ENCODE data around the gene MFAP1.
A peak's percentile ranks its signal among the peaks of the same experiment; 100 is the strongest.
"Not testable (repeated sequence)": the region's sequence is repeated elsewhere in the genome, so short reads cannot be mapped to it uniquely, and the experiment has no call there.

Gene MFAP1, protein sequence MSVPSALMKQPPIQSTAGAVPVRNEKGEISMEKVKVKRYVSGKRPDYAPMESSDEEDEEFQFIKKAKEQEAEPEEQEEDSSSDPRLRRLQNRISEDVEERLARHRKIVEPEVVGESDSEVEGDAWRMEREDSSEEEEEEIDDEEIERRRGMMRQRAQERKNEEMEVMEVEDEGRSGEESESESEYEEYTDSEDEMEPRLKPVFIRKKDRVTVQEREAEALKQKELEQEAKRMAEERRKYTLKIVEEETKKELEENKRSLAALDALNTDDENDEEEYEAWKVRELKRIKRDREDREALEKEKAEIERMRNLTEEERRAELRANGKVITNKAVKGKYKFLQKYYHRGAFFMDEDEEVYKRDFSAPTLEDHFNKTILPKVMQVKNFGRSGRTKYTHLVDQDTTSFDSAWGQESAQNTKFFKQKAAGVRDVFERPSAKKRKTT

GRCh38 chr15:43824302-43825246, at the start of gene MFAP1:
MFAP1 (minus strand) TSS chr15:43824690; CDS start chr15:43824569, 121 bp downstream.
- peak; percentile 83 to 87 for ATAC-seq

DNA sequence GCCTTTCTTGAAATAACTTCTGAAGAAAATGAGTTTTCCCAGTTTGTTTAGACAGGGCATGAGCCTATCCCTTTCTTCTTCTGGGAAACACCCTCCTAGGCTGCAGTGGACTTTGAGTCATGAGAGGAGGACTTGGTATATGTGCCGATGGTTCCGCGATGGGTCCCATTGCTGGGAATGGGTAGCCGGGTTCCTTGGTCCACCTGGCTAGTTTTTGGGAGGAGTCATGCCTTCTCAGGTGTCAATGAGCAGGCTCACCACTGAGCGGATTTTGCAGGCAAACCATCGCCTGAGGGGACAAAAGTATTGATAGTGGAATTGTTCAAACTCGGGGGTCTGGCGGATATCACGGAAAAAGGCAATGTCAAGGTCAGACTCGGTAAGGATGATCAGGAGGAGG, 49.2 kb upstream of the MFAP1 start:
- ATAC-seq: no peak

DNA sequence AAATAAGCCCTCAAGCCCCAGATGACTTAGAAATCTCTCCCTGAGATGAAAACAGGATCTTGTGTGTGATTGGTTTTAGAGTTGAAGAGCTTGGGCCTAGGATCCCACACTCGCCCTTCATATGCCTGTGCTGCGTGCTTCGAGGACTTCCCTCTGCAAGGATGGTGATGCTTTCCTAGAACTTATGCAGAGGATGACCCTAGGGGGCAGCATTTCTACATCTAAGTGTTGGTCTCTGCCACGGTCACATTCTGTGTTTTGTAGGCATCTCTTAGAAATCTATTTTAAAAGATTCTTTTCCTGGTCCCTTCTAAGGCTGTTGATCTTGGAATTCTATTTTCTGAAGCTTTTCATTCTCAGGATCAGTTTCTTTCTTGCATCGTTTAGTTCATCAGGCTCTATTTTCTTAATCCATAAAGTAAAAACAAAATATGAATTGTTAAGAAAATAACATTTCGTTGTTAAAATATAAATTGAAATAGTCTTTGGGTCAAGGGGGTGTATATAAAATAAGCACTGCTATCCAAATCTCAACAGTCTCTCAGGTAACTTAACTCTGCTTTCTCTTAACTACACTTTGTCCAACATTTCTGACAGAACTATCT, 48.0 kb upstream of the MFAP1 start:
- ATAC-seq: no peak

DNA sequence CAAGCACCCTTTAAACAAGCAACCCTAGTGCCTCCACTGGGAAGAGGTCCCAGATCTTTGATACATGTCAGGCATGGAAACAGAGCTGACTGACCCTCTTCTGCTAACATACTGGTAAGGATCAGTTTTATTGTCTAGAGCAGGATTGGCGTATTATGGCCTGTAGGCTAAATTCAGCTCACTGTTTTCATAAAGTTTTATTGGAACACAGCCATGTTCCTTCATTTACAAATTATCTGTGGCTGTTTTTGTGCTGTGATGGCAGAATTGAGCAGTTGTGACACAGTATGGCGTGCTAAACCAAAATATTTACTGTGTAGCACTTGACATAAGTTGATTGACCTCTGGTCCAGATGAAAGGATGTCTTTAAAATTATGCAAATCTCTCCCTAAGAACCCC, 47.3 kb upstream of the MFAP1 start:
- no peak for ATAC-seq

GRCh38 chr15:43868406-43868805, 43.9 kb upstream of the MFAP1 start:
- no peak for ATAC-seq

GRCh38 chr15:43867096-43867495, 42.6 kb upstream of the MFAP1 start:
- ATAC-seq: no peak

- ATAC-seq: not testable (repeated sequence)
Observed at GRCh38 chr15:43866636-43867035, 42.1 kb upstream of the MFAP1 start.

GRCh38 chr15:43859546-43859945, 35.1 kb upstream of the MFAP1 start:
- ATAC-seq: no peak

GRCh38 chr15:43854801-43855200, 30.3 kb upstream of the MFAP1 start:
- ATAC-seq: no peak

DNA sequence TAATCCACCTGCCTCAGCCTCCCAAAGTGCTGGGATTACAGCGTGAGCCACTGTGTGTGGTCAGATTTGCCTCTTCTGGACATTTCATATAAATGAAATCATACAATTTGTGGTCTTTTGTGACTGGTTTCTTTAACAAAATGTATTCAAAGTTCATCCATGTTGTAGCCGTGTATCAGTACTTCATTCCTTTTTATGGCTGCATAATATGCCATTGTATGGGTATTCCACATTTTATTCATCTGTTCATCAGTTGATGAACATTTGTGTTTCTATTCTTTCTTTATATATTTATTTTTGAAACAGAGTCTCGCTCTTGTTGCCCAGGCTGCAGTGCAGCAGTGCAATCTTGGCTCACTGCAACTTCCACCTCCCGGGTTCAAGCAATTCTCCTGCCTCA, 28.1 kb upstream of the MFAP1 start:
- ATAC-seq: no peak

DNA sequence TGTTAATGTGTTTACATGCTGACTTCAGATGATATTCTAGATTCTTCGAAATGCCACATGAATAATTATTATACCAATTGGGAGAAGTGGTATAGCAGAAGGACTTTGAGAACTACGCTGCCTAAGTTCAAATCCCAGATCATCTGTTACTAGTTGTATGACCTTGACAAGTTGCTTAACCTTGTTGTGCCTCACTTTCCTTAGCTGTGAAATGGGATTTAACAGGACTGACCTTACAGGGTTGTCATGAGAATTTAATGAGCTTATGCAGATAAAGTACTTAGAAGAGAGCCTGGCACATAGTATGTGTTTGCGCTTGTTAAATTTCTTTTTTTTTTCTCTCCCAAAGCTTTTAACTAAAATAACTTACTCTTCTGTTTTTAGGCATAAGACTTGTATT, 26.8 kb upstream of the MFAP1 start:
- ATAC-seq: no peak

- no peak for ATAC-seq
Observed at GRCh38 chr15:43845421-43845820, 20.9 kb upstream of the MFAP1 start.

- not testable (repeated sequence) for ATAC-seq
Observed at GRCh38 chr15:43832485-43832884, 8.0 kb upstream of the MFAP1 start.

DNA sequence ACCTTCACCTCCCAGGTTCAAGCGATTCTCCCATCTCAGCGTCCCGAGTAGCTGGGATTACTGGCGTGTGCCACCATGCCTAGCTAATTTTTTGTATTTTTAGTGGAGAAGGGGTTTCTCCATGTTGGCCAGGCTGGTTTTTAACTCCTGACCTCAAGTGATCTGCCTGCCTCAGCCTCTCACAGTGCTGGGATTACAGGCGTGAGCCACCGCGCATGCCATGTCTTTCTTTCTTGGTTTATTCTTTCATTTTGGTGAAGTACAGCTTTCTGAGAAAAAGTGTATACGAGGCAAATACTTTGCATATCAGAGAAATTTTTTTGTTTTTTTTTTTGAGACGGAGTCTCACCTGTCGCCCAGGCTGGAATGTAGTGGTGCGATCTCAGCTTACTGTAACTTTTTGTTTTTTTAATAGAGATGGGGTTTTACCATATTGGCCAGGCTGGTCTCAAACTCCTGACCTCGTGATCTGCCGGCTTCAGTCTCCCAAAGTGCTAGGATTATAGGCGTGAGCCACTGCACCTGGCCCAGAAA, 7.1 kb upstream of the MFAP1 start:
- not testable (repeated sequence) for ATAC-seq

DNA sequence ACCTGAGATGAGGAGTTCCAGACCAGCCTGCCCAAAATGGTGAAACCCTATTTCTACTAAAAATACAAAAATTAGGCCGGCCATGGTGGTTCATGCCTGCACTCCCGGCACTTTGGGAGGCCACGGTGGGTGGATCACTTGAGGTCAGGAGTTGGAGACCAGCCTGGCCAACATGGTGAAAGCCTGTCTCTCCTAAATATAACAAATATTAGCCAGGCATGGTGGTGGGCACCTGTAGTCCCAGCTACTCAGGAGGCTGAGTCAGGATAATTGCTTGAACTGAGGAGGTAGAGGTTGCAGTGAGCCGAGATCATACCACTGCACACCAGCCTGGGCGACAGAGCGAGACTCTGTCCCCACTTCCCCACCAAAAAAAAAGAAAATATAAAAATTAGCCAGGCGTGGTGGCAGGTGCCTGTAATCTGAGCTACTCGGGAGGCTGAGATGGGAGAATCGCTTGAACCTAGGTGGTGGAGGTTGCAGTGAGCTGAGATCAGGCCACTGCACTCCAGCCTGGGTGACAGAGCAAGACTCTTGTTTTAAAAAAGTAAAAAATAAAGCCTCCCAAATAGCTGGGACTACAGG, 6.3 kb upstream of the MFAP1 start:
- ATAC-seq: not testable (repeated sequence)

DNA sequence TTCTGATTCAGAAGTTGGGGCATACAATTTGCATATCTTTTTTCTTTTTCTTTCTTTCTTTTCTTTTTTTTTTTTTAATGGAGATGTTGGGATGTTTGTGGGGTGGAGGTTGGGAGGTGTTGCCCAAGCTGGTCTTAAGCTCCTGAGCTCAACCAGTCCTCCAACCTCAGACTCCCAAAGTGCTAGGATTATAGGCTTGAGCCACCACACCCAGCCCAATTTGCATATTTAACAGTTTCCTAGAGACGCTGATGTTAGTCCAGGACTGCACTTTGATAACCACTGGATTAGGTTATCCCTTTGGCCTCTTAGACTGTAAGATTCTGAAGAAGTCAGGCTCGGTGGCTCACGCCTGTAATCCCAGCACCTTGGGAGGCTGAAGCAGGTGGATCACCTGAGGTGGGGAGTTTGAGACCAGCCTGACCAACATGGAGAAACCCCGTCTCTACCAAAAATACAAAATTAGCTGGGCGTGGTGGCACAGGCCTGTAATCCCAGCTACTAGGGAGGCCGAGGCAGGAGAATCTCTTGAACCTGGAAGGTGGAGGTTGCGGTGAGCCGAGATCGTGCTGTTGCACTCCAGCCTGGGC, 5.6 kb upstream of the MFAP1 start:
- not testable (repeated sequence) for ATAC-seq

- peak; percentile 36 to 42 for ATAC-seq
Observed at GRCh38 chr15:43828061-43828657, 3.7 kb upstream of the MFAP1 start.

DNA sequence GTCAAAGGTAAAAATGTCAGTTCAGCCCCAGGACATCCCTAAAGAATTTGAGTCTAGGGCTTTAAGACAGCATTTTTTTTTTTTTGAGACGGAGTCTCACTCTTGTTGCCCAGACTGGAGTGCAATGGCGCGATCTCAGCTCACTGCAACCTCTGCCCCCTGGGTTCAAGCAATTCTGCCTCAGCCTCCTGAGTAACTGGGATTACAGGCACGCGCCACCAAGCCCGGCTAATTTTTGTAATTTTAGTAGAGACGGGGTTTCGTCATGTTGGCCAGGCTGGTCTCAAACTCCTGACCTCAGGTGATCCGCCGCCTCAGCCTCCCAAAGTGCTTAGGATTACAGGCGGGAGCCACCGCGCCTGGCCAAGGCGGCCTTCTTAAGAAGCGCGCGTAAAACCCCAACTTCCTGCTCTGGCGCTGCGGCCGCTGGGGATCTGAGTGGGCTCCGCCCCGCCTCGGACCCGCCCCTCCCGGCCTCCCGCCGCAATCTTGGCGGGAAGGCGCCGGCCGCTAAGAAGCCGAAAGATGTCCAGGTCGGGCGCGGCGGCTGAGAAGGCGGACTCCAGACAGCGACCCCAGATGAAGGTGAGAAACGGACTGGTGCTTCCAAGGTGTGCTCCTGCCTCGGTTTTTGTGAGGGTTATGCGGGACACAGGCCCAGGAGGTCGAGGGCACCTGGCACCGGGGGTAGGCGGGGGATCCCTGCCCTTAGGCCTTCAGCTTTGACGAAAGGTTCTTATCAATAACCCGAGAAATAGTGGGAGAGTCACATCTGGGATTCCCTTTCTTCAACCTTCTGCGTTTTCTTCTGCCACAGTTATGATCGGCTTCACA, 2.2 kb upstream of the MFAP1 start, which contains the start of gene WDR76:
TSS of gene WDR76 (plus strand) at position 495 of the 834 bp plus-strand sequence. CDS start at position 526, 31 bp downstream.
- peak; percentile 62 for ATAC-seq

DNA sequence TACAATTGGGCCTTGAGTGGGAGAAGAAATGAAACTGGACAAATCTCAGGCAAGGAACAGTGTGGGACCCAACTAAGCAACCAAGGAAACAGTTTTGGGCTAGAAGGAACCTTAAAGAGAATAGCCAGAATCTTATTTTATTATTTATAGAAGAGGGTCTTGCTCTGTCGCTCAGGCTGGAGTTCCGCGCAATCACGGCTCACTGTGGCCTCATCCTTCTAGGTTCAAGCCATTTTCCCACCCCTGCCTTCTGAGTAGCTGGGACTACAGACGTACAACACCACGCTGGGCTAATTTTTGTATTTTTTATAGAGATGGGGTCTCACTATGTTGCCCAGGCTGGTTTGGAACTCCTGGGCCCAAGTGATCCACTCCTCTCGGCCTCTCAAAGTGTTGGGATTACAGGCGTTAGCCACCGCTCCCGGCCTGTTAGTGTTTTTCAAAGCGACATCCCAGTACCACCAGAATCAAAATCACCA, 1.6 kb upstream of the MFAP1 start:
- no peak for ATAC-seq

- ATAC-seq: not testable (repeated sequence)
Observed at GRCh38 chr15:43825305-43825704, 815 bp upstream of the MFAP1 start.
